Omental fat pad (tissue), 4 donors: ENCODE data around the gene PTPN22. TPM values are rescaled to one million over a fixed set of nuclear protein-coding genes. Genes with fewer than 3 reads are reported as not detected.

Experiments
- ATAC-seq: fragments of 150-250 bp; one replicate; pipeline ENCODE4 v1.9.1; 2016; ENCODE audit warnings: mild to moderate bottlenecking, moderate library complexity; ENCODE audit not compliant: low FRiP score
- DNase-seq: peaks from one replicate; pipeline ENCODE4 v3.0.0-alpha.2; 2019; ENCODE audit warnings: low spot score
- total RNA-seq, 4 donors: library from RNA; depleted of rRNA; stranded (reverse); fragments of >200 nt; gene quantifications; one replicate each; pipeline ENCODE4 v1.1.0, GENCODE V29; 2016
- TF ChIP-seq, protein P1 (sequence below), 3 donors: fragments of 450-650 bp; IDR thresholded peaks; one replicate each; pipeline ENCODE4 v1.5.1; 2016 to 2017; ENCODE audit warnings: antibody characterized with exemption in 3 of 3, mild to moderate bottlenecking in 3 of 3, moderate library complexity in 2 of 3

PTPN22 gene
- total RNA-seq, 4 donors from 2014 or later = 2.8 to 6.8 (median 3.2) TPM

DNA sequence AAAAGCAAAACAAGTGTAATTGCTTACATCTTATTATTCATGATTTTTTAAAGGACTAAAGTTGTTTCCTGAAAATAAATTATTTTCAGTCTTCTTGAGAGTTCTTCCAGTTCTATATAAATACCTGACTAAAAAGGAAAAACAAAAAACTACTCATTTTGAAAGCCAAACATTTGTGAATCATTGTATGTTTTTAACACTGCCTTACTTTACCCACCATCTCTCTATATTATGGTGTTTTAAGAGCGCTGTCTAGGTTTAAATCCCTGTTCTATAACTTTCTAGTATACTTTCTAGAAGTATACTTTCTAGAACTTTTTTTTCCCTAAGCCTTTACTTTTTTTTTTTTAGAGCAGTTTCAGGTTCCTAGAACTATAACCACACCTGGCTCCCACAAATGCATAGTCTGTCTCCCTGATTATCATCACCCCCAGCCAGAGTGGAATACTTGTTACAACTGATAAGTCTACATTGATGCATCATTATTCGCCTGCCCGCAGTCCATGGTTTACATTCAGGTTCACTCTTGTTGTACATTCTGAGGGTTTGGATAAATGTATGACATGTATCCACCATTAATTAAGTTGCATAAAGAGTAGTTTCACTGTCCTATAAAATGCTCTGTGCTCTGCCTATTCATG lies 69.0 kb downstream of the PTPN22 start:
- no peak for ATAC-seq
- TF ChIP-seq, protein P1, sequence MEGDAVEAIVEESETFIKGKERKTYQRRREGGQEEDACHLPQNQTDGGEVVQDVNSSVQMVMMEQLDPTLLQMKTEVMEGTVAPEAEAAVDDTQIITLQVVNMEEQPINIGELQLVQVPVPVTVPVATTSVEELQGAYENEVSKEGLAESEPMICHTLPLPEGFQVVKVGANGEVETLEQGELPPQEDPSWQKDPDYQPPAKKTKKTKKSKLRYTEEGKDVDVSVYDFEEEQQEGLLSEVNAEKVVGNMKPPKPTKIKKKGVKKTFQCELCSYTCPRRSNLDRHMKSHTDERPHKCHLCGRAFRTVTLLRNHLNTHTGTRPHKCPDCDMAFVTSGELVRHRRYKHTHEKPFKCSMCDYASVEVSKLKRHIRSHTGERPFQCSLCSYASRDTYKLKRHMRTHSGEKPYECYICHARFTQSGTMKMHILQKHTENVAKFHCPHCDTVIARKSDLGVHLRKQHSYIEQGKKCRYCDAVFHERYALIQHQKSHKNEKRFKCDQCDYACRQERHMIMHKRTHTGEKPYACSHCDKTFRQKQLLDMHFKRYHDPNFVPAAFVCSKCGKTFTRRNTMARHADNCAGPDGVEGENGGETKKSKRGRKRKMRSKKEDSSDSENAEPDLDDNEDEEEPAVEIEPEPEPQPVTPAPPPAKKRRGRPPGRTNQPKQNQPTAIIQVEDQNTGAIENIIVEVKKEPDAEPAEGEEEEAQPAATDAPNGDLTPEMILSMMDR (IDR thresholded peaks at IDR 0.05) = no peak

DNA sequence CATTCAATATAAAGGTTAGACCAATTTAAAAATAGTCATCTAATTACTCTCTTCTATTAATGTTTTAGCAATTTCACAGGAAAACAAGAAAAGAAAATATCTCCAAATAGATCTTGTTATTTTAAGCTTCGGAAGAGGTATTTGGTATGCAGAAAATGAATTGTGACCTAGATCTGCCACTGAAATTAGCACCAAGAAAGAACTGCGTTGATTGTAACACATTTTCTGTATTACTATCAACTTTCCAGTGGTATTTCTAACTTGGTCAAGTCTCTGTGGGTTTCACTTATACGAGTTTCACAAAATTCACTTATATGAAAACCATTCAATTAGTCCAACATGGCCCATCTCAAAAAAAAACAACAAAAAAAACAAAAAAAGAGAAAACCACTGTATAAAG lies 71.0 kb downstream of the PTPN22 start:
- DNase-seq (no peak), ATAC-seq (no peak)
- TF ChIP-seq, protein P1 (IDR thresholded peaks at IDR 0.05) = no peak

More for the DNA sequence above, 69.0 kb downstream of the PTPN22 start:
- DNase-seq = no peak

GRCh38 chr1:113797472-113797871 lies 74.0 kb downstream of the PTPN22 start:
- ATAC-seq (no peak), DNase-seq (no peak)
- TF ChIP-seq, protein P1 (IDR thresholded peaks at IDR 0.05) = no peak

DNA sequence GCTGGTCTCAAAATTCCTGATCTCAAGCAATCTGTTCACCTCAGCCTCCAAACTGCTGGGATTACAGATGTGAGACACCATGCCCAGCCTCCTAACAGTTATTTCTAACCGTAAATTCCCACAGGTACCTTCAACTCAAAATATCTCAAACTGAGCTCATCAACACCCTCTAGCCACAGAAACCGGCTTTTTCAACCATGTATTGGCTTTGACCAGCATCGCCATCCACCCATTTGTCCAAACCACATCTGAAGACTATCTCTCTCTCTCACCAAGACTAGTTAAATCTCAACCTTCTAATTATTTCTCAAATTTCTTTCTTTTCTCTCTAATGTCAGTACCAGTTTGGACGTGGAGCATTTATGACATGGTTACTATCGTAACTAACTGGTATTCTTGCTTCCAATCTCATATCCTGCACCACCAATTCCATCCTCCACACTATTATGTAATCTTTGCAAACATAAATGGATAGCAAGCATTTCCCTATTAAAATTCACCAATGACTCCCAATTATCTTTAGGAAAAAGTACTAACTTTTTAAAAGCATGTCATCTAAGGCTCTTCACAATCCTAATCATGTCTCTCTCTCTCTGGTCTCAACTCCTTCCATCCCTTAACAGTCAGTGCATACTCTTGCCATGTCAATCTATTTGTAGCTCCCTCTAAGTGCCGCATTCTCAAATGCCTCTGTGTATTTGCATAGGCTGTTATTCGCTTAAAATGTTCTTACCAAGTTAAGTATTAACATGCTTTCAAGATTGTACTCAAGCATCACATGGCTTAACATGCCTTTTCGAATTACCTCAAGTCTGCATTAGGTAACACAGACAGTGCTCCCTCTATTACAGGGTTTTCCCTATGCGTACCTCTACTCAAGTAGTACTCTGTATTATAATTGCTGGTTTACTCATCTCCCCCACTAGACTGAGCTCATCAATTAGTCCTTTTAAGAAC lies 77.4 kb downstream of the PTPN22 start:
- no peak for DNase-seq
- ATAC-seq = no peak
- TF ChIP-seq, protein P1 (IDR thresholded peaks at IDR 0.05) = no peak

DNA sequence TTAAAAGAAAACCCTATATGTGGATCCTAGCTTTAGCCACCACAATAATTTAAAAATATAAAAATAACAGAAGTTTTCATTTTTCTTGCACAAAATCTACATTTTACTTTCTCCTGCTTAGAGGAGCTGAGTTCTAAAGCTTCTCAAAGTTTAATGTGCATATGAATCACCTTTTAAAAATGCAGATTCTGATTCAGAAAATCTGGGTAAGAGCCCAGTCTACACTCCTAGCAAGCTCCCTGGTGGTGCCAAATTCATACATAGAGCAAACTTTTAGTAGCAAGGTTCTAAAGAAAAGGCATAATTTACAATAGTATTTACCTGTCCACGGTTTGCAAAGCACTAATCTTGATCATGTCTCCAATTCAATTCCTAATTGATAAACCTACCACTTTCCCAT lies 78.5 kb downstream of the PTPN22 start:
- TF ChIP-seq, protein P1 (IDR thresholded peaks at IDR 0.05) = no peak
- DNase-seq (no peak), ATAC-seq (no peak)

DNA sequence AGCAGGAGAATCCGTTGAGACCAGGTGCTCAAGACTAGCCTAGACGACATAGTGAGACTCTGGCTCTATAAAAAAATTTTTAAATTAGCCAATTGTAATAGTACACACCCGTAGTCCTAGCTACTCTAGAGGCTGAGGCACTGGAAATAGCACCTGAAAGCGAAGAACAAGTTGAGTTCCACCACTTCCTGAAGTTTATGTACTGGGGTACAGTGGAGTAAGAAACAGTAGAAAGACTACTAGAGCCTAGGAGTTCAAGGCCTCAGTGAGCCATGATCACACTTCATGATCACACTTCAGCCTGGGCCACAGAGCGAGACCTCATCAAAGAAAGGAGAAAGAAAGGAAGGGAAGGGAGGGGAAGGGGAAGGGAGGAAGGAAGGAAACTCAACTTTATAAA lies 79.0 kb downstream of the PTPN22 start:
- DNase-seq (no peak), ATAC-seq (no peak)
- TF ChIP-seq, protein P1 (IDR thresholded peaks at IDR 0.05) = no peak
